ENCODE measurements around the gene LRRC73.
"Not testable (repeated sequence)": the region's sequence is repeated elsewhere in the genome, so short reads cannot be mapped to it uniquely, and the experiment has no call there.

The LRRC73 gene

GRCh38 chr6:43493230-43493629 is 16.9 kb downstream of the LRRC73 start:
- no peak for DNase-seq (ENCODE audit: low read depth in 3 of 3)

- no peak for DNase-seq (ENCODE audit: low read depth in 3 of 3)
Measured at GRCh38 chr6:43492673-43493072, 17.5 kb downstream of the LRRC73 start.

GRCh38 chr6:43491750-43492661 is 18.1 kb downstream of the LRRC73 start:
- no peak for DNase-seq (ENCODE audit: low read depth in 3 of 3)

GRCh38 chr6:43490523-43490939 is 19.6 kb downstream of the LRRC73 start:
- DNase-seq (ENCODE audit: low read depth in 3 of 3): no peak

GRCh38 chr6:43489277-43490072 is 20.7 kb downstream of the LRRC73 start:
- DNase-seq (ENCODE audit: low read depth in 3 of 3): no peak

- DNase-seq (ENCODE audit: low read depth in 3 of 3): no peak
Measured at GRCh38 chr6:43488667-43489276, 21.4 kb downstream of the LRRC73 start.

GRCh38 chr6:43481591-43482236 is 28.4 kb downstream of the LRRC73 start:
- no peak for DNase-seq (ENCODE audit: low read depth in 3 of 3)

GRCh38 chr6:43481075-43481474 is 29.1 kb downstream of the LRRC73 start:
- no peak for DNase-seq (ENCODE audit: low read depth in 3 of 3)

GRCh38 chr6:43478008-43478372 is 32.2 kb downstream of the LRRC73 start:
- no peak for DNase-seq (ENCODE audit: low read depth in 3 of 3)

GRCh38 chr6:43477235-43478007 is 32.7 kb downstream of the LRRC73 start, which contains the start of gene TJAP1:
Gene TJAP1 (plus strand): TSS chr6:43477570. CDS start chr6:43499002, 21,432 bp downstream.
- peak; percentile 96 to 98 (median 96) for DNase-seq (ENCODE audit: low read depth in 3 of 3)

GRCh38 chr6:43476746-43477145 is 33.4 kb downstream of the LRRC73 start:
- no peak for DNase-seq (ENCODE audit: low read depth in 3 of 3)

GRCh38 chr6:43475516-43475915 is 34.6 kb downstream of the LRRC73 start:
- DNase-seq (ENCODE audit: low read depth in 3 of 3): no peak

- no peak for DNase-seq (ENCODE audit: low read depth in 3 of 3)
Measured at GRCh38 chr6:43472515-43472914, 37.6 kb downstream of the LRRC73 start.

GRCh38 chr6:43471399-43471798 is 38.7 kb downstream of the LRRC73 start:
- no peak for DNase-seq (ENCODE audit: low read depth in 3 of 3)

GRCh38 chr6:43469947-43470346 is 40.2 kb downstream of the LRRC73 start:
- no peak for DNase-seq (ENCODE audit: low read depth in 3 of 3)

- no peak for DNase-seq (ENCODE audit: low read depth in 3 of 3)
Measured at GRCh38 chr6:43468748-43469681, 41.1 kb downstream of the LRRC73 start.

GRCh38 chr6:43468240-43468639 is 41.9 kb downstream of the LRRC73 start:
- DNase-seq (ENCODE audit: low read depth in 3 of 3): no peak

- DNase-seq (ENCODE audit: low read depth in 3 of 3): no peak
Measured at GRCh38 chr6:43467752-43468151, 42.4 kb downstream of the LRRC73 start.

GRCh38 chr6:43467265-43467664 is 42.9 kb downstream of the LRRC73 start:
- DNase-seq (ENCODE audit: low read depth in 3 of 3): not testable (repeated sequence)

GRCh38 chr6:43465948-43466347 is 44.2 kb downstream of the LRRC73 start:
- no peak for DNase-seq (ENCODE audit: low read depth in 3 of 3)

Measured in stimulated activated CD4-positive, alpha-beta T cell treated with anti-CD3 and anti-CD28 coated beads, TNF-alpha, amount 100 ng/mL, for 24 hours (primary cell).